Trophoblast cell (in vitro differentiated cells and primary cell): ENCODE results near the gene CALML5.
"Not testable (repeated sequence)": the region's sequence is repeated elsewhere in the genome, so short reads cannot be mapped to it uniquely, and the experiment has no call there.

Experiments used
- DNase-seq, 2 donors: peaks; one replicate each; pipeline ENCODE4 v3.0.0-alpha.2; 2016
- H2AFZ ChIP-seq: 2 replicates; pipeline ENCODE4 v1.6.1; 2013; ENCODE audit warnings: low read length, moderate library complexity, mild to moderate bottlenecking; ENCODE audit not compliant: insufficient read depth, poor library complexity
- H2AK5ac ChIP-seq: 2 replicates; pipeline ENCODE4 v1.6.1; 2013; ENCODE audit warnings: mild to moderate bottlenecking, low read length
- H2BK120ac ChIP-seq: 2 replicates; pipeline ENCODE4 v1.6.1; 2013; ENCODE audit warnings: low read length, mild to moderate bottlenecking, moderate library complexity; ENCODE audit not compliant: insufficient read depth, poor library complexity
- H2BK12ac ChIP-seq: 2 replicates; pipeline ENCODE4 v1.6.1; 2013; ENCODE audit warnings: mild to moderate bottlenecking, low read length, moderate library complexity
- H2BK5ac ChIP-seq: 2 replicates; pipeline ENCODE4 v1.6.1; 2013; ENCODE audit warnings: low read length, low read depth, moderate library complexity, mild to moderate bottlenecking; ENCODE audit not compliant: poor library complexity
- H3K14ac ChIP-seq: 2 replicates; pipeline ENCODE4 v1.6.1; 2013; ENCODE audit warnings: mild to moderate bottlenecking, low read length
- H3K18ac ChIP-seq: 2 replicates; pipeline ENCODE4 v1.6.1; 2013; ENCODE audit warnings: mild to moderate bottlenecking, low read length
- H3K23ac ChIP-seq: 2 replicates; pipeline ENCODE4 v1.6.1; 2013; ENCODE audit warnings: low read length
- H3K27ac ChIP-seq: 2 replicates; pipeline ENCODE4 v1.5.1; 2013; ENCODE audit warnings: low read depth, mild to moderate bottlenecking, inconsistent platforms, low read length, moderate library complexity
- H3K27me3 ChIP-seq: 2 replicates; pipeline ENCODE4 v1.6.1; 2013; ENCODE audit warnings: inconsistent platforms, mild to moderate bottlenecking, low read length, moderate library complexity; ENCODE audit not compliant: insufficient read depth
- H3K36me3 ChIP-seq, 2 experiments: 1 replicate in 1 of 2; 2 replicates in 1 of 2; pipeline ENCODE4 v1.6.1; 2013; ENCODE audit warnings: low read length in 2 of 2, mild to moderate bottlenecking in 2 of 2, moderate library complexity in 1 of 2; ENCODE audit not compliant: insufficient read depth in 2 of 2, control insufficient read depth in 1 of 2
- H3K4ac ChIP-seq: 2 replicates; pipeline ENCODE4 v1.6.1; 2013; ENCODE audit warnings: low read depth, mild to moderate bottlenecking, low read length, moderate library complexity
- H3K4me1 ChIP-seq, 2 experiments: 1 replicate in 1 of 2; 2 replicates in 1 of 2; pipeline ENCODE4 v1.6.1; 2013; ENCODE audit warnings: low read length in 2 of 2, mild to moderate bottlenecking in 2 of 2, moderate library complexity in 1 of 2; ENCODE audit not compliant: insufficient read depth in 2 of 2, control insufficient read depth in 1 of 2
- H3K4me2 ChIP-seq: 2 replicates; pipeline ENCODE4 v1.6.1; 2013; ENCODE audit warnings: inconsistent platforms, mild to moderate bottlenecking, low read length, moderate library complexity
- H3K4me3 ChIP-seq: 2 replicates; pipeline ENCODE4 v1.5.1; 2013; ENCODE audit warnings: mild to moderate bottlenecking, low read depth, low read length, inconsistent platforms
- H3K79me1 ChIP-seq: one replicate; pipeline ENCODE4 v1.6.1; 2013; ENCODE audit warnings: low read length
- H3K79me2 ChIP-seq: 2 replicates; pipeline ENCODE4 v1.6.1; 2013; ENCODE audit warnings: low read length, mild to moderate bottlenecking; ENCODE audit not compliant: control insufficient read depth, insufficient read depth, poor library complexity
- H3K9ac ChIP-seq: 2 replicates; pipeline ENCODE4 v1.6.1; 2013; ENCODE audit warnings: mild to moderate bottlenecking, low read length
- H3K9me3 ChIP-seq: 2 replicates; pipeline ENCODE4 v1.6.1; 2013; ENCODE audit warnings: low read depth, mild to moderate bottlenecking, control low read depth, inconsistent platforms, low read length; ENCODE audit not compliant: insufficient read depth
- H4K12ac ChIP-seq: 2 replicates; pipeline ENCODE4 v1.6.1; 2013; ENCODE audit warnings: low read depth, mild to moderate bottlenecking, low read length, moderate library complexity
- H4K8ac ChIP-seq: 2 replicates; pipeline ENCODE4 v1.6.1; 2013; ENCODE audit warnings: low read depth, mild to moderate bottlenecking, low read length, moderate library complexity
- H4K91ac ChIP-seq: one replicate; pipeline ENCODE4 v1.6.1; 2013; ENCODE audit warnings: low read depth, mild to moderate bottlenecking, low read length, moderate library complexity
- WGBS: extraction: QIAGEN DNeasy Blood & Tissue Kit; methylation state at CpG from one replicate; pipeline ENCODE4 v1.1.7; 2013; ENCODE audit warnings: missing lambda C conversion rate; ENCODE audit not compliant: insufficient read length, insufficient coverage; ENCODE audit errors: extremely low coverage; 5-methylcytosine and 5-hydroxymethylcytosine counted together

CALML5 gene

DNA sequence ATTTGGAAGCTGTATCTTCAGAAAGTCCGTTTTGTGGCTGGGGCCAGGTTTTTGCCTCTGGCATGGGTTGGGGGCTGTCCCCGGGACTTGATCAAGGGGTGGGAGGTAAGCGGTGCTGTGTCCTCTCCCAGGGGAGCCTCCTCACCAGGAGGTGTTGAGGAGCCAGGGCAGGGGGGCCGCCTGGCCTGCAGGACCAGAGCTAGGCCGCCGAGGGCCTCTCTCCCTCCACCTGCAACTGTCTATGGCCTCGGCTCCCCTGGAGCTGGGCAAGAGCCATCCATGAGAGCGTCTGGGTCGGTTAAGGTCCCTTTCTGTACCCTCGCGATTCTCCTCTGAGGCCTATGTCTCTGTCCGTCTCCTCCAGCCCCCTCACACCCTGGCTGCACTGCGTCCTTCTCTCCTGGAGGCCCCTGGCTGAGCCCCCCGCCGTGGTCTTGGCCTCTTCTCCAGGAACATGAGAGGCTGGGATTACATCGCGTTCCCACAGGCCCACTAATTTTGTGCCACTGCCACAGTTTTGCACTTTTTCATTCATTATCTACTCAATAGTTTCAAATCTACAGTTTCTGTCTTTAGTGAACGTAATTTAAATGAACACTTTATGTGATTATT, 20.6 kb downstream of the CALML5 start:
- no CpG with 5 or more reads among the region's 18 CpGs for WGBS
- H3K27ac ChIP-seq: no peak overlapping the region
- no peak overlapping the region for H3K4me2 ChIP-seq
- H3K18ac ChIP-seq: no peak overlapping the region
- peaks cover 27% of the 10 kb centered on the region for H3K79me1 ChIP-seq
- peak overlapping the region; percentile 85 for H4K91ac ChIP-seq
- H3K9me3 ChIP-seq: no peaks in the 10 kb centered on the region
- no peak overlapping the region for H3K23ac ChIP-seq
- no peak overlapping the region for H2AFZ ChIP-seq
- H3K36me3 ChIP-seq: no peaks in the 10 kb centered on the region
- peaks cover 8 to 10% of the 10 kb centered on the region in 2 experiments for H3K4me1 ChIP-seq
- no peak overlapping the region for H3K9ac ChIP-seq
- no peak overlapping the region for H4K8ac ChIP-seq
- H3K4ac ChIP-seq: peak overlapping the region; percentile 23
- H2BK12ac ChIP-seq: peak overlapping the region; percentile 14
- no peak for DNase-seq
- peak overlapping the region; percentile 80 for H2BK120ac ChIP-seq
- H3K4me3 ChIP-seq: no peak overlapping the region
- peak overlapping the region; percentile 6 for H3K14ac ChIP-seq
- no peaks in the 10 kb centered on the region for H3K79me2 ChIP-seq
- H2BK5ac ChIP-seq: no peak overlapping the region
- H4K12ac ChIP-seq: no peak overlapping the region
- H3K27me3 ChIP-seq: no peaks in the 10 kb centered on the region
- peak overlapping the region; percentile 6 for H2AK5ac ChIP-seq

DNA sequence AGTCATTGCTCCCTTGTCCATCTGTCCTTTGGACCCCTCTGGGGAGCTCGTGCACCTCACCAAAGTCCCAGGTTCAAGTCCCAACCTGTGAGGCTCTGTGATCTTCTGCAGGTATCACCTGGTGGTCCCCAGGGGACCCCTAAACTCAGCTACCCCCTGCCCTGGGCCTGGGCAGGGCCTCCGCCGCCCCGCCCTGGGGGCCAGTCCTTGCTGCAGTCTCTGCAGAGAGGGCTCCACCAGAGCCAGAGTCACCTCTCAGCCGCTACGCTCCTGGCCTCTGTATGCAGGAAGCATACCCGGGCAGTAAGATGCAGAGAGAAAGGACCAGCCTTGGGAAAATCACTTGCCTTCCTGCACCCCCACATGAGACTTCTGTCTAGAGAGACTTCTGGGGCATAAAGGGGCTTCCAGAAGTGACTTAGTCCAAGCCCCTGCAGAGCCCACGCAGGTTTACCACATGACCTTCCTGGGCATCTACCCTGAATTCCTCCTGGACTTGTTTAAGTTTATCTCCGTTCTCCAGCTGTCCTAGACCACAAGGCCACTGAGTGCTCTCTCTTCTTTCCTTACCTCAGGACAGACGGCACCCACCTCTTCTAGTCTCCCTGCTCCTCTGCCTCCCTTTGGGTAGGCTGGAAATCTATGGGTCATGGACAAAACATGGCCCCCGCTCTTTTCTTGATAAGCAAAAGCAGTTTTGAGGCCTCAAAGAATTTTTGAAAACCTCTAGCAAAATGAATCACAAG, 21.2 kb downstream of the CALML5 start:
- H4K91ac ChIP-seq: peak overlapping the region; percentile 85
- peak overlapping the region; percentile 9 for H4K8ac ChIP-seq
- DNase-seq: no peak
- peaks cover 27% of the 10 kb centered on the region for H3K79me1 ChIP-seq
- H3K4ac ChIP-seq: no peak overlapping the region
- WGBS: no CpG with 5 or more reads among the region's 11 CpGs
- H2AK5ac ChIP-seq: peak overlapping the region; percentile 27
- H3K27me3 ChIP-seq: no peaks in the 10 kb centered on the region
- H4K12ac ChIP-seq: no peak overlapping the region
- peak overlapping the region; percentile 26 for H2BK120ac ChIP-seq
- H3K4me1 ChIP-seq: peaks cover 6 to 10% of the 10 kb centered on the region in 2 experiments
- H2AFZ ChIP-seq: no peak overlapping the region
- no peak overlapping the region for H3K9ac ChIP-seq
- no peak overlapping the region for H2BK5ac ChIP-seq
- H3K36me3 ChIP-seq: no peaks in the 10 kb centered on the region
- no peaks in the 10 kb centered on the region for H3K79me2 ChIP-seq
- peak overlapping the region; percentile 22 for H3K14ac ChIP-seq
- H3K18ac ChIP-seq: no peak overlapping the region
- H2BK12ac ChIP-seq: peak overlapping the region; percentile 68
- no peak overlapping the region for H3K23ac ChIP-seq
- no peak overlapping the region for H3K4me2 ChIP-seq
- H3K9me3 ChIP-seq: no peaks in the 10 kb centered on the region
- H3K27ac ChIP-seq: no peak overlapping the region
- no peak overlapping the region for H3K4me3 ChIP-seq

DNA sequence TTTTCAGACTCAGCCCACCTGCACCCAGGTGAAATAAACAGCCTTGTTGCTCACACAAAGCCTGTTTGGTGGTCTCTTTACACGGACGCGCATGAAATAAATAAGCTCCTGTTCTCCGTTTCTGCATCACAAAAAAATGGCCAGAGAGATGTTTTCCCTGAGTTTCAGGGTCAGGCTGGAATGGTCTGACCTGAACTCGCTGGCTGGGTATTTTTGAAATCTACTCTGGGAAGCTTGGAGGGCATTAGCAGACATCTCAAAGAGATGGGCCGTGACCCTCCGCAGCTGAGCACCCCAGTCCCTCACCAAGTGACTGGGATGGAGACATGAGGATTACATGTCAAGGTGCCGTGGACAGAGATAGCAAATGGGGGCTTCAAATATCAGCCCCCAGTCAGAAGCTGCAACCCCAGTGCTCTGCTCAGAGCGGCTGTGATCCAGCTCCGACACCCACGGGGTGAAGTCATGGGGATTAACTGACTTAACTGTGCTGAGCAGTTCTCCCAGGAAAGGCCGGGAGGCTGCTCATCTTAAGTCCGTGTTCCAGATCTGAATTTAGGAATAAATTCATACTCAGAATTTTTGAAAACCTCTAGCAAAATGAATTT, 22.3 kb downstream of the CALML5 start:
- Histone ChIP-seq H3K23ac (no peak overlapping the region), H3K4me3 (no peak overlapping the region), H3K4me1 (peaks cover 6 to 10% of the 10 kb centered on the region in 2 experiments), H4K12ac (no peak overlapping the region), H3K4me2 (no peak overlapping the region), H3K79me1 (peaks cover 27% of the 10 kb centered on the region), H3K9me3 (no peaks in the 10 kb centered on the region), H4K8ac (peak overlapping the region; percentile 26), H3K27ac (no peak overlapping the region), H3K27me3 (no peaks in the 10 kb centered on the region), H2BK120ac (no peak overlapping the region), H3K4ac (peak overlapping the region; percentile 13), H2AK5ac (peak overlapping the region; percentile 94), H3K18ac (no peak overlapping the region), H4K91ac (peak overlapping the region; percentile 77), H3K79me2 (no peaks in the 10 kb centered on the region), H2AFZ (no peak overlapping the region), H3K36me3 (no peaks in the 10 kb centered on the region), H2BK12ac (peak overlapping the region; percentile 81), H3K9ac (no peak overlapping the region), H3K14ac (peak overlapping the region; percentile 16), H2BK5ac (peak overlapping the region; percentile 36)
- WGBS: no CpG with 5 or more reads among the region's 13 CpGs
- no peak for DNase-seq

DNA sequence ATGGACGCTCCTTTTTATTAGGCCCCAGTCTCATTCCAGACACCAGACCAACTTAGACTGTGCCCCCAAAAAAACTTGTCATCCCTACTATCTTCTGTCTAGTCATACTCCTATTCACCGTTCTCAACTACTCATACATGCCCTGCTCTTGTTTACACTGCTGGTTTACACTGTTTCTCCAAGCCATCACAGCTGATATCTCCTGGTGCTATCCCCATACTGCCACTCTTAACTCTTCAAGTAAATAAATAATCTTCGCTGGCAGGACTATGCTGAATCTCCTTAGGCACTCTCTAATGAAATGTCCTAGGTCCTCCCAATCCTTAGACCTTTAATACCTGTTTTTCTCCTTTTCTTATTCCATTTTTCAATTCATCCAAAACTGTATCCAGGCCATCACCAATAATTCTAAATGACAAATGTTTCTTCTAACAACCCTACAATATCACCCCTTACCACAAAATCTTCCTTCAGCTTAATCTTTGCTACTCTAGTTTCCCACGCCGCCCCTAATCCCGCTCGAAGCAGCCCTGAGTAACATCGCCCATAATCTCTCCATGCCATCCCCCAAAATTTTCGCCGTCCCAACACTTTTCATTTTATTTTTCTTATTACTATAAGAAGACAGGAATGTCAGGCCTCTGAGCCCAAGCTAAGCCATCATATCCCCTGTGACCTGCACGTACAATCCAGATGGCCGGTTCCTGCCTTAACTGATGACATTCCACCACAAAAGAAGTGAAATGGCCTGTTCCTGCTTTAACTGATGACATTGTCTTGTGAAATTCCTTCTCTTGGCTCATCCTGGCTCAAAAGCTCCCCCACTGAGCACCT, 23.2 kb downstream of the CALML5 start:
- H3K4me1 ChIP-seq, H3K27me3 ChIP-seq, H3K27ac ChIP-seq, H3K9me3 ChIP-seq, H3K79me2 ChIP-seq, DNase-seq, H3K36me3 ChIP-seq, H3K4me2 ChIP-seq, H3K4me3 ChIP-seq, H3K23ac ChIP-seq, H3K18ac ChIP-seq, H4K8ac ChIP-seq, H3K14ac ChIP-seq, H3K4ac ChIP-seq, H4K12ac ChIP-seq, H3K9ac ChIP-seq, H2BK120ac ChIP-seq, H2AK5ac ChIP-seq, H2AFZ ChIP-seq, H2BK5ac ChIP-seq: not testable (repeated sequence)
- peak overlapping the region; percentile 77 for H4K91ac ChIP-seq
- peak overlapping the region; percentile 66 for H2BK12ac ChIP-seq
- WGBS: 100% methylated on average over 3 of the region's 12 CpGs
- H3K79me1 ChIP-seq: peaks cover 22% of the 10 kb centered on the region
